GM12872 (cell line): Measurements from ENCODE around the gene POU6F1.

Experiments
- CTCF ChIP-seq: IDR thresholded peaks from 3 replicates; pipeline ENCODE4 v1.5.1; 2011; ENCODE audit warnings: low read depth, mild to moderate bottlenecking, low read length, moderate library complexity; ENCODE audit not compliant: insufficient read depth

Gene POU6F1

DNA sequence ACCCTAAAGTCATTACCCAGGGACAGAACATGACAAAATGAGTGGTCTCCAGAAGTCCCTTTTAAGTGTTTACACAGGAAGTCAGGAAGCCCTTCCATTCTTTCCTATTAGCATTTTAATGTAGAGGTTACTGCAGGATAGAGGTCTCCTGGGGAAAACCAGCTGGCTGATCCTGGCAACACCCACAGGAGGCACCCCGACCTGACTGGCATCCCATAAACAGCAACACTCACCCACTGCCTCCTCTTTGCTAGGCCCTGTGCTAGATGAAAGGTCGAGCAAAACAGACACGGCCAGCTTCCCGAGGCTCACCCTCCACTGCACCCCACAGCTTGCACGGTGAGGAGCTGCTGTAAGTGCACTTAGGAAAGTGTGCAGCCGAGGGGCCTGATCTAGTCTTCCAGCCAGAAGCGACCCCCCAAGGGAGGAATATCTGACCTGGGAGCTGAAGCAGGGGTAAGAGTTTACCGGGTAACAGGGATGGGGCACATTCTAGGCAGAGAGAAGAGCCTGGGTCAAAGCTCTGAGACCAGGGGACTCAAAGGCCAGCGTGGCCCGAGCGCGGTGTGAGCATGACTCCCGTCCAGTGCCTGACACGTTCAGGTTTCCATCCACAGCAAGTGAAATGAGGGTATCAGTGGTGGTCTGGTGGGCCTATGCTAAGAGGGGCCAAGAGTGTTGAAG is 29.8 kb upstream of the POU6F1 start:
- no peak for TF ChIP-seq CTCF

DNA sequence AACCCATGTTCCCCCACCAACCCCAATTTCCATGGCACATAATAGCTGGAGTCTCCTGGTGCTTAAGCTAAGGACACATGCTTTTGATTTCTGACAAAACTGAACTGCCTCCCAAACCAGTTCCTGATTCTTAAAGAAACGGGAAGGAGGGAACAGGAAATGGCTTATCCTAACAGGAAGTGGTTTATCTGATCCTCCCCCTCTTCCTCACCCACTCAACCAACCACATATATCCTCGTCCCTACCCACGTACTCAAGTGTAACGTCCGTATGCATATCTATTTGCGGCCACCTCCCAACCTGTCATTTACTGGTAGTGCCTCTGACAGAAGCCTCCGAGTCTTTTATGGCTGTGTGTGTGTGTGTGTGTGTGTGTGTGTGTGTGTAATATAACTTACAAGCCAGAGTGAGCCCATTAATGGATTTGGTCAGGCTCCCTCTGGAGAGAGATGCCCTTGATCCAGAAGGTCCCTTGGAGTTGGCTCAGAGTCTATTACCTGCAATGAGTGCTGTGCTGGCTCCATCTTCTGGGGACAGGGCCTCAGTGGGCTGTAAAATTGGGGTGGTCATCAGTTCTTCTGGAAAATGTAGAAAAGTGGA is 28.5 kb upstream of the POU6F1 start:
- 0 out of 3 replicates have a peak, but pooled peaks have one; percentile 24 for TF ChIP-seq CTCF

DNA sequence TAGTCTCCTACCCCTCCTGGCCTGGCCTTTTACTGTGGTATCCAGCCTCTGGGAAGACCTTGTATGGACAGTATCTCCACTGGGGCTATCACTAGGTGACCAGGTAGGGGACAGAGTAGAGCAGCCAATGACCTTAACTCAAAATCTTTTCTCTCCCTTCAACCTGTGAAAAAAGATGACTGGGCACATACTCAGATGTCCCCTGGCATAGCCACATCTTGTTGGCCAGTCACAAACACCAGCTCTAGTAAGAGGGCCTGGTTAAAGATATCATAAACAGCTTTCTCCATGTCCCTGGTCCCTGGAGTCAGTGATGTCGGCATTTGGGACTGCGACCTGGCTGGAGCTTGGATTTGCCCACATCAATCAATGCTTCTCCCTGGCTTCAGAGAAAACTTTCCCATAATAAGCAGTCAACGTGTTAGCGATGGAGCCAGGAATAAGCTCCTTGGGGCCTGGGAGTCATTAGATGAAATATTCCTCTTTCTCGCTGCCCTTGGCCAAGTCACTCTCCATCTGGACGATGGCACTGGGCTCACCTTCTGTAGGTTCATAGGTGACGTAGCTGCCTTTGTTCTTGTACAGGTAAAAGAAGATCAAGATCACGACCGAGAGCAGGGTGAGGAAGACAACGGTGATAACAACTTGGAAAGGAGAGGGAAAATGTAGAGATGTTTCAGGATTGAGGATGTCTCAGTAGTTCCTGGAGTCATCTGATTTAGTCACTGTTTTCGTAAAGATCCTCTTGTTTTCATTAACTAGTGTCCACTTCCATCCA is 27.8 kb upstream of the POU6F1 start:
- no peak for TF ChIP-seq CTCF

- no peak for TF ChIP-seq CTCF
These were observed 26.4 kb upstream of the POU6F1 start for GRCh38 chr12:51244269-51244668.

DNA sequence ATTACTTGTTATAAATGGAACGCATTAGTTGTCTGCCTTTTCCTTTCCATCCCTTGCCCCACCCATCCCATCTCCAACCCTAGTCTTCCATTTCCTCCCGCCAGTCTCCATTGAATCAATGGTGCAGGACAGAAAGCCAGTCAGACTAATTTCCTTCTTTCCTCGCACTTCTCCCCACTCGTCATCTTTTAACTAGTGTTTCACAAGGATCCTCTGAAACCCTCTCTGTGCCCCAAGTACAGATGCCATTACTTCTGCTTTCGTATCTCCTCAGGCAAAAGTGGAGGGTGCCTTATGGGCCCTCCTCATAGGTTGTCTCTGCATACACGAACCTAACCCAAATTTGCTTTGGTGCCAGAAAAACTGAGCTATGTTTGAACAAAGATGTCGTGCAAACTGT is 25.0 kb upstream of the POU6F1 start:
- no peak for TF ChIP-seq CTCF

DNA sequence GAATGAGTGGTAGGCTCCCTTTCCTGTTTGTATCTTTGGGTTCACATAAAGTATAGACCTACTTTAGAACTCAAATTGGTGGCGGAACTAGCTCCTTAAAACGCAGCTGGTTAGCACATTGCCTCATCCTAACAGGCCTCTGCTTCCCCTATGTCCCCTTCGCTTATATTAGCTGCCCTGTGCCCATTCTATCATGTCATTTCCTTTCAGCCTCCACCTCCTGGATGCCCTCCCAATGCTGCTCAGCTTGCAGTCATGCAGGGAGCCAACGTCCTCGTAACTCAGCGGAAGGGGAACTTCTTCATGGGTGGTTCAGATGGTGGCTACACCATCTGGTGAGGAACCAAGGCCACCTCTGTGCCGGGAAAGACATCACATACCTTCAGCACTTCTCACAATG is 24.3 kb upstream of the POU6F1 start:
- TF ChIP-seq CTCF: no peak

DNA sequence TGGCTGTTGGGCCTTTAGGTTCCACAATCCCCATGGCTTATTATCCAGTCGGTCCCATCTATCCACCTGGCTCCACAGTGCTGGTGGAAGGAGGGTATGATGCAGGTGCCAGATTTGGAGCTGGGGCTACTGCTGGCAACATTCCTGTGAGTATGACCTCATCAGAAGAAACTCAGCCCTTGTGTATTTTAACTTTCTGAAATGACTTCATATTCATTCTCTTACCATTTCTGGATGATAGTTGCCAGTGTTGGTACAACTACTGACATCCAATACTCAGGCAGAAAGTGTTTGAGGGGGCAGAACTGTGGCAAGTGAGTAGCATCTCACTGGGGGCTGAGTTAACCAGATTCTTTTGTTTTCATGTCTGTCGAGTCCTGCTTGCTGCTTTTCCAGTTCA is 23.1 kb upstream of the POU6F1 start:
- no peak for TF ChIP-seq CTCF
